ENCODE results near the gene ZNF326. TPM values are rescaled to one million over a fixed set of nuclear protein-coding genes. Genes with fewer than 3 reads are reported as not detected.

The ZNF326 gene
- total and polyA plus RNA-seq, 4 experiments from 2014 or later: 2.1 to 20.6 (median 10.8) TPM

DNA sequence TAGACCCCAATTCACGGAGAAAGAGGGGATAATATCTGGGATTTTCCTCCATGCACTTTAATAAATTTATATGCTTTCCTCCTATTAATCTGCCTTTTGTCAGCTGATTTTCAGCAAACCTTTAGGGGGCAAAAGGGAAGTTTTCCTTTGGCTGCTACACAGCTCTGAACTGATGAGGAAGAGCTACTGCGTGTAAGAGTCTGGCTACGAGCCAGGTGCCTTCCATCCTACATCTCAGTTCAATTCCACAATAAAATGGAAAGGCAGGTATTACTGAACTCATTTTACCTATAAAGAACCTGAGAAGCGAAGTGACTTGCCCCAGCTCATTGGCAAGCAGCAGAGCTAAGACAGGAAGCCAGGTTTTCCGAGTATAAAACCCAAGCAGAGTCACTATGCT is 28.3 kb upstream of the ZNF326 start:
- no peak overlapping the region for H3K27ac Mint-ChIP-seq
- H3K4me3 Mint-ChIP-seq: no peak overlapping the region
- ChIA-PET POLR2A (ENCODE audit: partially characterized antibody) (interaction anchor here (1.1 kb wide), 1 partner anchor 123 kb away, joined by 3 read pairs; no protein-coding TSS in a partner anchor), CTCF (ENCODE audit: partially characterized antibody) (no interaction called here)
- H3K27me3 ChIP-seq (ENCODE audit: insufficient read depth, low read length): no peaks in the 10 kb centered on the region
- peaks cover 0 to 1% of the 10 kb centered on the region in 2 donors for H3K27me3 Mint-ChIP-seq
- H3K9me3 ChIP-seq (ENCODE audit: control insufficient read depth in 1 of 2, low read length in 2 of 2): no peaks in the 10 kb centered on the region
- intact Hi-C loops (cut with micrococcal nuclease): no loop called here
- H3K4me1 ChIP-seq (ENCODE audit: insufficient read depth, low read length): peaks cover 5% of the 10 kb centered on the region
- H3K36me3 Mint-ChIP-seq: no peaks in the 10 kb centered on the region
- no peak overlapping the region for H3K27ac ChIP-seq (ENCODE audit: low read depth, low read length)
- H3K4me1 Mint-ChIP-seq: peaks cover 0 to 3% (median 0%) of the 10 kb centered on the region in 4 donors
- H3K36me3 ChIP-seq (ENCODE audit: insufficient read depth, low read length): no peaks in the 10 kb centered on the region
- no peak for DNase-seq
- H3K4me3 ChIP-seq (ENCODE audit: low read length in 2 of 2): no peak overlapping the region
- H3K9me3 Mint-ChIP-seq: no peaks in the 10 kb centered on the region

DNA sequence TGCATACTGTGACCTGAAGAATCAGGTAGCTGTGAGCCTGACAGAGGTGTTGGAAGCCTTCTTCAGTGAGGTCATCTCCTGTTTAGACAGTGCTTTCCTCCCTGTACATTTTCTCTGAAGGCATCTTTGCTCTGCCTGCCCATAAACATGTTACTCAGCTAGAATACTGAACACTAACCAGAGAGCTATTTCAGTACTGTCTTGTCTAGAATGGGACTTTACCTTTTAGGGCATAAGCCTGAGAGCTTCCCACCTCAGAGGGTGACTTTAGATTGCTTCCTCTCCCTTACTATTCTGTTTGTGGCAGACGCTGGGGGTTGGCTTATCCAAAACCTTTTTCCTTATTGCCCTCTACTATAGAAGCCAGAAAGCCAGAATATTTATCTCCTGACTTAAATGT is 23.3 kb upstream of the ZNF326 start:
- ChIA-PET CTCF (ENCODE audit: partially characterized antibody) (interaction anchor here (0.5 to 1.2 kb wide), 2 partner anchors 11 to 16 kb away, joined by 3 read pairs; no protein-coding TSS in a partner anchor), POLR2A (ENCODE audit: partially characterized antibody) (no interaction called here)
- DNase-seq: no peak
- Mint-ChIP-seq H3K4me3 (no peak overlapping the region), H3K36me3 (no peaks in the 10 kb centered on the region), H3K4me1 (peaks cover 0 to 2% (median 0%) of the 10 kb centered on the region in 4 donors), H3K27ac (no peak overlapping the region), H3K27me3 (peaks cover 0 to 1% of the 10 kb centered on the region in 2 donors), H3K9me3 (no peaks in the 10 kb centered on the region)
- Histone ChIP-seq H3K27me3 (ENCODE audit: insufficient read depth, low read length) (no peaks in the 10 kb centered on the region), H3K4me3 (ENCODE audit: low read length in 2 of 2) (no peak overlapping the region), H3K36me3 (ENCODE audit: insufficient read depth, low read length) (no peaks in the 10 kb centered on the region), H3K4me1 (ENCODE audit: insufficient read depth, low read length) (peaks cover 5% of the 10 kb centered on the region), H3K27ac (ENCODE audit: low read depth, low read length) (no peak overlapping the region), H3K9me3 (ENCODE audit: control insufficient read depth in 1 of 2, low read length in 2 of 2) (no peaks in the 10 kb centered on the region)
- intact Hi-C loops (cut with micrococcal nuclease): no loop called here

DNA sequence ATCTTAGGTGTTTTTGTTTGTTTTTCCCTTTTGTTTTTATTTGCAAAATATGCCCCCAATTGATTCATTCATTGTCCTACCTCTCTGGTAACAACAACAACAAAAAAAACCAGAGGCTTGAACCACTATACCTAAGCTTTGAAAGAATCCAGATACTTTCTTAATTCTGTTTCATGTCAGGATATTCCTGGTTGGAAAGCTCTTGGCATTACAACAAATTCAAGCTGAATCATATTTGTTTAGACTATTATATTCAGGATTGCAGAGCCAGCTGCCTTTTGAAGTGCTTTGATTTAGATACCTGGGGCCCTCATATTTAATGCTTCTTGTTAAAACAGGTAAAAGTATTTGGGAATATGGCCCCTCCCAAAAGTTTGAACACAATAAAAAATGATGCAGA is 22.9 kb upstream of the ZNF326 start:
- Histone ChIP-seq H3K4me3 (ENCODE audit: low read length in 2 of 2) (no peak overlapping the region), H3K9me3 (ENCODE audit: control insufficient read depth in 1 of 2, low read length in 2 of 2) (no peaks in the 10 kb centered on the region), H3K27me3 (ENCODE audit: insufficient read depth, low read length) (no peaks in the 10 kb centered on the region), H3K27ac (ENCODE audit: low read depth, low read length) (no peak overlapping the region), H3K36me3 (ENCODE audit: insufficient read depth, low read length) (no peaks in the 10 kb centered on the region), H3K4me1 (ENCODE audit: insufficient read depth, low read length) (peaks cover under 1% of the 10 kb centered on the region)
- H3K4me1 Mint-ChIP-seq: peaks cover 0 to under 1% (median 0%) of the 10 kb centered on the region in 4 donors
- H3K9me3 Mint-ChIP-seq: no peaks in the 10 kb centered on the region
- POLR2A ChIA-PET (ENCODE audit: partially characterized antibody): no interaction called here
- H3K4me3 Mint-ChIP-seq: no peak overlapping the region
- no peak for DNase-seq
- no peak overlapping the region for H3K27ac Mint-ChIP-seq
- CTCF ChIA-PET (ENCODE audit: partially characterized antibody): interaction anchor here (0.5 to 1.2 kb wide), 3 partner anchors 11 to 129 kb away, joined by 3 read pairs; no protein-coding TSS in a partner anchor
- H3K36me3 Mint-ChIP-seq: no peaks in the 10 kb centered on the region
- peaks cover 0 to 1% of the 10 kb centered on the region in 2 donors for H3K27me3 Mint-ChIP-seq
- intact Hi-C loops (cut with micrococcal nuclease): no loop called here

DNA sequence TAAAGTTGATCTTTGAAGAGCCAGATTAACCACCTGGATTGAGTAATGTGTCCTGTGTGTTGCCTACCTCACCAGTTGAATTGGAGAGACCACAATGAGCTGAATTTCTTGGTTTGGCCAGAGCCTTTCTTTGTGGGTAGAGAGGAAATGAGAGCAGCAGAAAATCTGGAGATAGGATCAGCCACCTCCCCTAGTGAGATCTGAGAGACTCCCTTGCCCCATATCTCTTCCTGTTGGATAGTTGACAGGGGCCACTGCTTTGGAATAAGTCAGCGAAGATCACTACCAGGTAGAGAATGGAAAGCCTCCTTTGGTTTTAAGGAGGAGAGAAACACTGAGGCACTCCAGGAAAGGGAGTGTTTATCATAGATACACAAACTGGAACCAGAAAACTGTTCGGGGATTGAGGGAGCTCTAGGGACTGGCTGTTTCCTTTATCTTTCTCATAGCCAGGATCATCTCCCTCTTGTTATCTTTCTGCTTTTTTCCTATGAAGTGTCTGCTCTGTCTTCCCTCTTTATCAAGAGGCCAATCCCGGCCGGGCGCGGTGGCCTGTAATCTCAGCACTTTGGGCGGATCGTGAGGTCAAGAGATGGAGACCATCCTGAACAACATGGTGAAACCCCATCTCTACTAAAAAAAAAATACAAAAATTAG is 21.3 kb upstream of the ZNF326 start:
- CTCF ChIA-PET (ENCODE audit: partially characterized antibody): interaction anchor here (3.2 kb wide), 1 partner anchor 14 kb away, joined by 15 read pairs; no protein-coding TSS in a partner anchor
- DNase-seq: no peak
- Mint-ChIP-seq H3K4me3 (no peak overlapping the region), H3K4me1 (no peaks in the 10 kb centered on the region), H3K27ac (peak overlapping the region in 1 of 7 donors; percentile 23), H3K36me3 (no peaks in the 10 kb centered on the region), H3K9me3 (no peaks in the 10 kb centered on the region), H3K27me3 (peaks cover 0 to 1% of the 10 kb centered on the region in 2 donors)
- POLR2A ChIA-PET (ENCODE audit: partially characterized antibody): no interaction called here
- Histone ChIP-seq H3K27ac (ENCODE audit: low read depth, low read length) (no peak overlapping the region), H3K4me3 (ENCODE audit: low read length in 2 of 2) (no peak overlapping the region), H3K27me3 (ENCODE audit: insufficient read depth, low read length) (no peaks in the 10 kb centered on the region), H3K36me3 (ENCODE audit: insufficient read depth, low read length) (no peaks in the 10 kb centered on the region), H3K4me1 (ENCODE audit: insufficient read depth, low read length) (no peaks in the 10 kb centered on the region), H3K9me3 (ENCODE audit: control insufficient read depth in 1 of 2, low read length in 2 of 2) (no peaks in the 10 kb centered on the region)
- intact Hi-C loops (cut with micrococcal nuclease): no loop called here

DNA sequence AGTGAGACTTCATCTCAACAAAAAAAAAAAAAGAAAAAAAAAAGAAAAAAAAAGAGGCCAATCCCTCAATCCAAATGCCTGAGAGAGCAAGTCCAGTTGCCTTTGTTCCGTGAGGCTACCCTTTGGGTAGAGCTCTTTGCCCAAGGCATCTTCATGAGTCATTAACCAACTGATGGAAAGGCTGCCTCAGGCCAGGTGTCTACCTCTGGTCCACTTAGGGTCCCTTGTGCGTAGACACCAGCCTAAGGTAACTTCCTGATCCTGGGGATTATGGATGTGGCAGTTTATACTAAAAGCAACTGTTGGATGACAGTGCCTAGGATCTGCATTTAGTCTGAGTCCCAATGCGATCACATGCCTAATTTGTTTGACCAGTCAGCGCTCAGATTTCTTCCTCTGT is 20.7 kb upstream of the ZNF326 start:
- Mint-ChIP-seq H3K27ac (no peak overlapping the region), H3K4me1 (no peaks in the 10 kb centered on the region), H3K9me3 (no peaks in the 10 kb centered on the region), H3K36me3 (no peaks in the 10 kb centered on the region), H3K27me3 (no peaks in the 10 kb centered on the region), H3K4me3 (no peak overlapping the region)
- intact Hi-C loops (cut with micrococcal nuclease): no loop called here
- no peak for DNase-seq
- ChIA-PET POLR2A (ENCODE audit: partially characterized antibody) (no interaction called here), CTCF (ENCODE audit: partially characterized antibody) (interaction anchor here (3.2 kb wide), 1 partner anchor 14 kb away, joined by 15 read pairs; no protein-coding TSS in a partner anchor)
- H3K9me3 ChIP-seq (ENCODE audit: control insufficient read depth in 1 of 2, low read length in 2 of 2): no peaks in the 10 kb centered on the region
- H3K27me3 ChIP-seq (ENCODE audit: insufficient read depth, low read length): no peaks in the 10 kb centered on the region
- H3K4me3 ChIP-seq (ENCODE audit: low read length in 2 of 2): no peak overlapping the region
- H3K27ac ChIP-seq (ENCODE audit: low read depth, low read length): no peak overlapping the region
- H3K36me3 ChIP-seq (ENCODE audit: insufficient read depth, low read length): no peaks in the 10 kb centered on the region
- no peaks in the 10 kb centered on the region for H3K4me1 ChIP-seq (ENCODE audit: insufficient read depth, low read length)

DNA sequence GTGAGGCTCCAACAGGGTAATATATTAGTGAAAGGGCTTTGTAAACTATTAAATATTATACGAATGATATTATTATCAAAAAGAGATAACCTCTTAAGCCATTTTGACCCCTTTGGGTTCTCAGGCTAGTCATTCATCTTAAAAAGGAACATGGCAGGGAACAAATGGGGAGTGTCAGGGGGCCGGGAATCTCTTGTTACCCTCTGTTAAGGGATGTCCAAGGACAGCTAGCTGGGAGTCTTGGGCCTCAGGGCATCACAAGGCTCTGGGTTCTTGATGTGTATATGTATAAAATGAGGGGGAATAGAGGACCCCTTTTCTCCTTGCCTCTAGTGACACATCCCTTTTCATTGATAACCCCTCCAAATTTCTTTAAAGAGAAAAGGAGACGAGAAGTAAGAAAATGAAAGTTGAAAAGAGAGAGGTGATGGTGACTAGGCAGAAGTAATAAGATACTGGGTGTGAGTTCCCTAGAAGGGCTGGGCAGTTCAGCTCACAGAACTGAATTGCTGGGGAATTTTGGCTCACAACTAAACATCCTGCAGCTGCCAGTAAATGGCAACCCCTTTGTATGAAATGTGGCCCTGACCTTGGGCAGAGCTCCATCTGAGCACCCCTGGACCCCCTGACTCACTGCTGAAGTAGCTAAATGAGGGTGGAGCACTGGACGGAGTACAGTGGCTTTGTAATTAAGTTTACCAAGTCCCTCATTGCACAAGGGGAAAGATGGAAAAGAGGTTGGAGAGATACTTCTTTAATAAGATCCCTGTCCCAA is 20.0 kb upstream of the ZNF326 start:
- CTCF ChIA-PET (ENCODE audit: partially characterized antibody): interaction anchor here (3.2 kb wide), 1 partner anchor 13 kb away, joined by 15 read pairs; no protein-coding TSS in a partner anchor
- POLR2A ChIA-PET (ENCODE audit: partially characterized antibody): no interaction called here
- Mint-ChIP-seq H3K36me3 (no peaks in the 10 kb centered on the region), H3K4me1 (no peaks in the 10 kb centered on the region), H3K27ac (no peak overlapping the region), H3K9me3 (peaks cover 0 to 1% (median 0%) of the 10 kb centered on the region in 8 donors), H3K27me3 (no peaks in the 10 kb centered on the region), H3K4me3 (no peak overlapping the region)
- intact Hi-C loops (cut with micrococcal nuclease): no loop called here
- Histone ChIP-seq H3K36me3 (ENCODE audit: insufficient read depth, low read length) (no peaks in the 10 kb centered on the region), H3K4me1 (ENCODE audit: insufficient read depth, low read length) (no peaks in the 10 kb centered on the region), H3K27ac (ENCODE audit: low read depth, low read length) (no peak overlapping the region), H3K27me3 (ENCODE audit: insufficient read depth, low read length) (no peaks in the 10 kb centered on the region), H3K4me3 (ENCODE audit: low read length in 2 of 2) (no peak overlapping the region), H3K9me3 (ENCODE audit: control insufficient read depth in 1 of 2, low read length in 2 of 2) (no peaks in the 10 kb centered on the region)
- DNase-seq: no peak

DNA sequence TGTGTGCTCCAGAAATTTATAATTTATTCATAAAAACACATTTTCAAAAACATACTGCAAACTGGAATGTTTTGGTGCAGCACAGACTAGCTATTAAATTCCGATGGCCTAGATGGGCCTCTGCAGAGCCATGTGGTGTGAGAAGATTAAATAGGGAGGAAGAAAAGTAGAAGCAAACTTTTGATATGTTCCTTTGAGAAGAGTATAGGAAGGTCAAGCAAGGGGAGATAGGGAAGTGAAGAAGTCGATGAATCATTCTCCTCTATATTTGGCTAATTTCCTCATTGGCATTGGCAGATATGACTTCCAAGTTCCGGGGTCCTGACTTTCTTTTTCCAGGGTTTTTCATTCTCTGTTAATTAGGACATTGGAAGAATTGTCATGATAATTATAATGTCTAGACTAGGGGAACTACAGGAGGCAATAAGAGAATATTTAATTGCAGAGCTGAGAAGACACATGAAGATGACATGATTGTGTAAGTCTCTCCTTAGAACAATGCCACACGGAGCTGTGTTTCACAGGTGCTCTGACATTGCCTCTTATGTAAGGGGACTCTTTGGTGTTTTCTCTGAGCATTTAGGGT is 19.3 kb upstream of the ZNF326 start:
- H3K27ac ChIP-seq (ENCODE audit: low read depth, low read length): no peak overlapping the region
- Mint-ChIP-seq H3K4me3 (no peak overlapping the region), H3K27ac (no peak overlapping the region), H3K9me3 (peaks cover 0 to 1% (median 0%) of the 10 kb centered on the region in 8 donors), H3K4me1 (no peaks in the 10 kb centered on the region), H3K27me3 (no peaks in the 10 kb centered on the region), H3K36me3 (no peaks in the 10 kb centered on the region)
- intact Hi-C loops (cut with micrococcal nuclease): no loop called here
- no peaks in the 10 kb centered on the region for H3K36me3 ChIP-seq (ENCODE audit: insufficient read depth, low read length)
- ChIA-PET CTCF (ENCODE audit: partially characterized antibody) (interaction anchor here (1.0 to 3.2 kb wide), 2 partner anchors 12 to 132 kb away, joined by 4 to 15 read pairs; no protein-coding TSS in a partner anchor), POLR2A (ENCODE audit: partially characterized antibody) (interaction anchor here (0.6 kb wide), 1 partner anchor 105 kb away, joined by 3 read pairs; no protein-coding TSS in a partner anchor)
- no peak overlapping the region for H3K4me3 ChIP-seq (ENCODE audit: low read length in 2 of 2)
- no peaks in the 10 kb centered on the region for H3K27me3 ChIP-seq (ENCODE audit: insufficient read depth, low read length)
- DNase-seq: no peak
- H3K9me3 ChIP-seq (ENCODE audit: control insufficient read depth in 1 of 2, low read length in 2 of 2): no peaks in the 10 kb centered on the region
- H3K4me1 ChIP-seq (ENCODE audit: insufficient read depth, low read length): no peaks in the 10 kb centered on the region

Measured in CD4-positive, alpha-beta memory T cell (primary cell).